Stomach (tissue), 4 donors: ENCODE data around the gene FAM3D.

ENCODE experiments used
- EP300 ChIP-seq: sonication (generic); formaldehyde crosslinking; IDR thresholded peaks from one replicate; pipeline ENCODE4 v1.6.1; 2017; ENCODE audit warnings: antibody characterized with exemption
- POLR2A ChIP-seq, 4 donors: fragments of 450-650 bp; IDR thresholded peaks; one replicate each; pipeline ENCODE4 v1.6.1; 2016; ENCODE audit warnings: antibody characterized with exemption in 4 of 4, control low read depth in 2 of 4, mild to moderate bottlenecking in 1 of 4, moderate library complexity in 1 of 4
- POLR2AphosphoS5 ChIP-seq, 3 donors: sonication (generic); formaldehyde crosslinking; IDR thresholded peaks; one replicate each; pipeline ENCODE4 v1.6.1; 2016; ENCODE audit warnings: antibody characterized with exemption in 3 of 3
- TF ChIP-seq, protein P1 (sequence below), 7 experiments: fragments of 450-650 bp in 4 of 7; fragments of 200-600 bp in 3 of 7; sonication (generic) in 3 of 7; IDR thresholded peaks; one replicate each; pipeline ENCODE4 v1.5.1; 2016 to 2019; ENCODE audit warnings: antibody characterized with exemption in 7 of 7, control low read depth in 2 of 7, mild to moderate bottlenecking in 1 of 7

DNA sequence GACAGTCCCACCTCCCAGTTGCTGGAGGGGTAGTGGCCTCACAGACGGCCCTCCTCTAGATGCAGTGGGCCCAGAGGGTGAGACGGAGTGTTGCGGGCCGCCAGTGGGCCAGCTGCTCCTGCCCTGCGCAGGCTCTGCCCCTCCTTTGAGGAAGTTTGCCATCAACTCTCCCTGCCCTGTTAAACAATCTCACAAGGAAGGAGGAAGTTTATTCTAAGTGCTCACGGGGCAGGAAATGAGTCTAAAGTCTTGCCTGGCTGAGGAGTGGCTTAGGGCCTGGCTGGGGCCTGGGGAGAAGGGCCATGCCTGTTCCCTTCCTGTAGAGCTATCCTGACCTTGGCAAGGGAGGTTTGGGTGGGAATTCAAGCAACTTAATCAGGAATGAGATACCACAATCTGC lies at the start of gene FAM3D:
- TF ChIP-seq, protein P1, sequence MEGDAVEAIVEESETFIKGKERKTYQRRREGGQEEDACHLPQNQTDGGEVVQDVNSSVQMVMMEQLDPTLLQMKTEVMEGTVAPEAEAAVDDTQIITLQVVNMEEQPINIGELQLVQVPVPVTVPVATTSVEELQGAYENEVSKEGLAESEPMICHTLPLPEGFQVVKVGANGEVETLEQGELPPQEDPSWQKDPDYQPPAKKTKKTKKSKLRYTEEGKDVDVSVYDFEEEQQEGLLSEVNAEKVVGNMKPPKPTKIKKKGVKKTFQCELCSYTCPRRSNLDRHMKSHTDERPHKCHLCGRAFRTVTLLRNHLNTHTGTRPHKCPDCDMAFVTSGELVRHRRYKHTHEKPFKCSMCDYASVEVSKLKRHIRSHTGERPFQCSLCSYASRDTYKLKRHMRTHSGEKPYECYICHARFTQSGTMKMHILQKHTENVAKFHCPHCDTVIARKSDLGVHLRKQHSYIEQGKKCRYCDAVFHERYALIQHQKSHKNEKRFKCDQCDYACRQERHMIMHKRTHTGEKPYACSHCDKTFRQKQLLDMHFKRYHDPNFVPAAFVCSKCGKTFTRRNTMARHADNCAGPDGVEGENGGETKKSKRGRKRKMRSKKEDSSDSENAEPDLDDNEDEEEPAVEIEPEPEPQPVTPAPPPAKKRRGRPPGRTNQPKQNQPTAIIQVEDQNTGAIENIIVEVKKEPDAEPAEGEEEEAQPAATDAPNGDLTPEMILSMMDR (IDR thresholded peaks at IDR 0.05) = no peak
- TF ChIP-seq POLR2A (IDR thresholded peaks at IDR 0.05) (no peak), POLR2AphosphoS5 (IDR thresholded peaks at IDR 0.05) (peak in 2 of 3 donors; percentile 88 to 94), EP300 (no peak)
